GM12865 (cell line): ENCODE results near the gene COL26A1.

ENCODE experiments used
- DNase-seq: peaks from one replicate; pipeline ENCODE4 v3.0.0; 2010; ENCODE audit warnings: low read depth
- H3K4me3 ChIP-seq: 2 replicates; pipeline ENCODE4 v1.5.1; 2011; ENCODE audit warnings: mild to moderate bottlenecking, low read depth, low read length, control low read depth
- CTCF ChIP-seq: IDR thresholded peaks from 2 replicates; pipeline ENCODE4 v1.5.1; 2011; ENCODE audit warnings: low read length, control low read depth, low read depth, inconsistent platforms; ENCODE audit not compliant: insufficient read depth; ENCODE audit errors: missing control alignments

The COL26A1 gene

GRCh38 chr7:101545441-101546190 lies 182.9 kb downstream of the COL26A1 start:
- no peak for TF ChIP-seq CTCF
- no peak for DNase-seq
- H3K4me3 ChIP-seq, result no peak overlapping the region

GRCh38 chr7:101546308-101546936 lies 183.7 kb downstream of the COL26A1 start:
- no peak overlapping the region for H3K4me3 ChIP-seq
- no peak for TF ChIP-seq CTCF
- no peak for DNase-seq

GRCh38 chr7:101547022-101547915 lies 184.6 kb downstream of the COL26A1 start:
- H3K4me3 ChIP-seq, result no peak overlapping the region
- DNase-seq, result no peak
- no peak for TF ChIP-seq CTCF

GRCh38 chr7:101547916-101548661 lies 185.4 kb downstream of the COL26A1 start:
- DNase-seq, result no peak
- no peak overlapping the region for H3K4me3 ChIP-seq
- TF ChIP-seq CTCF, result no peak

- TF ChIP-seq CTCF, result no peak
- DNase-seq, result no peak
- no peak overlapping the region for H3K4me3 ChIP-seq
Measured at GRCh38 chr7:101549734-101550133, 187.1 kb downstream of the COL26A1 start.
